22Rv1 (cell line): ENCODE data around the gene MYH10.

ENCODE experiments used
- H3K27ac ChIP-seq: fragments of 450-650 bp; 2 replicates; pipeline ENCODE4 v1.5.1; 2017
- CTCF ChIP-seq: fragments of 450-650 bp; IDR thresholded peaks from 2 replicates; pipeline ENCODE4 v1.5.1; 2017; ENCODE audit warnings: mild to moderate bottlenecking
- ZFX ChIP-seq: fragments of 450-650 bp; IDR thresholded peaks from 2 replicates; pipeline ENCODE4 v1.6.1; 2017; ENCODE audit warnings: antibody characterized with exemption, borderline replicate concordance

The MYH10 gene

GRCh38 chr17:8441690-8442089 is 188.8 kb downstream of the MYH10 start:
- TF ChIP-seq CTCF (no peak), ZFX (no peak)
- H3K27ac ChIP-seq, result no peak overlapping the region

GRCh38 chr17:8439681-8440080 is 190.8 kb downstream of the MYH10 start:
- H3K27ac ChIP-seq, result no peak overlapping the region
- TF ChIP-seq CTCF, result no peak

GRCh38 chr17:8438441-8438840 is 192.1 kb downstream of the MYH10 start:
- no peak for TF ChIP-seq ZFX
- TF ChIP-seq CTCF, result no peak
- no peak overlapping the region for H3K27ac ChIP-seq

GRCh38 chr17:8436844-8437171 is 193.7 kb downstream of the MYH10 start:
- TF ChIP-seq ZFX (no peak), CTCF (no peak)
- H3K27ac ChIP-seq, result peak overlapping the region; percentile 86

GRCh38 chr17:8436169-8436843 is 194.2 kb downstream of the MYH10 start:
- H3K27ac ChIP-seq, result peak overlapping the region; percentile 86
- TF ChIP-seq CTCF, result 0 out of 2 replicates have a peak, but pooled peaks have one; percentile 10
- no peak for TF ChIP-seq ZFX

GRCh38 chr17:8435245-8436168 is 195.0 kb downstream of the MYH10 start, which contains the start of gene NDEL1:
Gene NDEL1, plus strand, starts transcription at chr17:8435884. Its CDS starts 8,388 bp downstream, at chr17:8444272.
- TF ChIP-seq CTCF (no peak), ZFX (no peak)
- peak within 1 kb of the TSS; percentile 86 for H3K27ac ChIP-seq

- no peak overlapping the region for H3K27ac ChIP-seq
- no peak for TF ChIP-seq CTCF
- no peak for TF ChIP-seq ZFX
Measured at GRCh38 chr17:8430966-8431365, 199.6 kb downstream of the MYH10 start.
